Measurements from ENCODE around the gene CCNA2. TPM values are rescaled to one million over a fixed set of nuclear protein-coding genes. Genes with fewer than 3 reads are reported as not detected.

The CCNA2 gene
- total RNA-seq, 2 donors from 2014 or later, result 2.4 to 2.5 TPM

- peak overlapping the region; percentile 85 for H3K4me3 ChIP-seq
- H3K4me1 ChIP-seq (ENCODE audit: control insufficient read depth in 1 of 2, low read depth in 2 of 2), result peaks cover 3 to 8% of the 10 kb centered on the region in 2 donors
- H3K27ac ChIP-seq, result peak overlapping the region; percentile 89 to 91
- H3K36me3 ChIP-seq, result no peaks in the 10 kb centered on the region
- no peak for TF ChIP-seq CTCF (IDR thresholded peaks at IDR 0.05)
- no peaks in the 10 kb centered on the region for H3K27me3 ChIP-seq (replicated peaks; ENCODE audit: insufficient read depth)
- H3K9me3 ChIP-seq, result no peaks in the 10 kb centered on the region
- no peak for ATAC-seq (ENCODE audit: insufficient number of reproducible peaks, low FRiP score, low read depth)
- DNase-seq (ENCODE audit: low spot score), result no peak
Observed at GRCh38 chr4:121799867-121800501, 23.7 kb downstream of the CCNA2 start.

- H3K27ac ChIP-seq, result no peak overlapping the region
Observed at GRCh38 chr4:121799208-121799823, 24.4 kb downstream of the CCNA2 start.

GRCh38 chr4:121796283-121796682 is 27.4 kb downstream of the CCNA2 start:
- Histone ChIP-seq H3K4me1 (ENCODE audit: control insufficient read depth in 1 of 2, low read depth in 2 of 2) (no peaks in the 10 kb centered on the region), H3K4me3 (no peak overlapping the region), H3K27me3 (replicated peaks; ENCODE audit: insufficient read depth) (no peaks in the 10 kb centered on the region), H3K9me3 (no peaks in the 10 kb centered on the region), H3K36me3 (no peaks in the 10 kb centered on the region), H3K27ac (no peak overlapping the region)
- DNase-seq (ENCODE audit: low spot score) (no peak), ATAC-seq (ENCODE audit: insufficient number of reproducible peaks, low FRiP score, low read depth) (no peak)
- no peak for TF ChIP-seq CTCF (IDR thresholded peaks at IDR 0.05)

More at GRCh38 chr4:121799208-121799823, 24.4 kb downstream of the CCNA2 start:
- DNase-seq (ENCODE audit: low spot score) (no peak), ATAC-seq (ENCODE audit: insufficient number of reproducible peaks, low FRiP score, low read depth) (no peak)
- Histone ChIP-seq H3K36me3 (no peaks in the 10 kb centered on the region), H3K9me3 (no peaks in the 10 kb centered on the region), H3K27me3 (replicated peaks; ENCODE audit: insufficient read depth) (no peaks in the 10 kb centered on the region), H3K4me3 (no peak overlapping the region), H3K4me1 (ENCODE audit: control insufficient read depth in 1 of 2, low read depth in 2 of 2) (peaks cover 3 to 8% of the 10 kb centered on the region in 2 donors)
- TF ChIP-seq CTCF (IDR thresholded peaks at IDR 0.05), result no peak

- Histone ChIP-seq H3K4me1 (ENCODE audit: control insufficient read depth in 1 of 2, low read depth in 2 of 2) (no peaks in the 10 kb centered on the region), H3K27me3 (replicated peaks; ENCODE audit: insufficient read depth) (no peaks in the 10 kb centered on the region), H3K4me3 (no peak overlapping the region), H3K9me3 (no peaks in the 10 kb centered on the region), H3K27ac (no peak overlapping the region), H3K36me3 (no peaks in the 10 kb centered on the region)
- TF ChIP-seq CTCF (IDR thresholded peaks at IDR 0.05), result no peak
- ATAC-seq (ENCODE audit: insufficient number of reproducible peaks, low FRiP score, low read depth), result no peak
- DNase-seq (ENCODE audit: low spot score), result no peak
Observed at GRCh38 chr4:121794505-121795188, 29.0 kb downstream of the CCNA2 start.

- no peaks in the 10 kb centered on the region for H3K4me1 ChIP-seq (ENCODE audit: control insufficient read depth in 1 of 2, low read depth in 2 of 2)
Observed at GRCh38 chr4:121792966-121793365, 30.7 kb downstream of the CCNA2 start.

More at GRCh38 chr4:121792966-121793365, 30.7 kb downstream of the CCNA2 start:
- DNase-seq (ENCODE audit: low spot score) (no peak), ATAC-seq (ENCODE audit: insufficient number of reproducible peaks, low FRiP score, low read depth) (no peak)
- Histone ChIP-seq H3K36me3 (no peaks in the 10 kb centered on the region), H3K27me3 (replicated peaks; ENCODE audit: insufficient read depth) (no peaks in the 10 kb centered on the region), H3K27ac (no peak overlapping the region), H3K9me3 (no peaks in the 10 kb centered on the region), H3K4me3 (no peak overlapping the region)
- TF ChIP-seq CTCF (IDR thresholded peaks at IDR 0.05), result no peak

Data from thoracic aorta (tissue), 2 donors.